ENCODE measurements around the gene ARRDC2.

- TF ChIP-seq YY1 (IDR thresholded peaks at IDR 0.05; ENCODE audit: insufficient read depth, insufficient read length) (no peak), SUZ12 (IDR thresholded peaks at IDR 0.05; ENCODE audit: extremely low read depth, insufficient read depth, insufficient read length) (no peak)
Measured at GRCh38 chr19:17975032-17975431, 32.9 kb upstream of the ARRDC2 start.
